ENCODE measurements around the gene ELL. TPM values are rescaled to one million over a fixed set of nuclear protein-coding genes. Genes with fewer than 3 reads are reported as not detected.

ELL gene
- total RNA-seq, 4 donors from 2014 or later = 9.1 to 35.1 (median 20.1) TPM

GRCh38 chr19:18503971-18504885 is 17.6 kb downstream of the ELL start:
- H3K9me3 ChIP-seq = no peaks in the 10 kb centered on the region
- peak in 1 of 2 donors; percentile 19 for TF ChIP-seq POLR2AphosphoS5 (IDR thresholded peaks at IDR 0.05)
- TF ChIP-seq EP300 (IDR thresholded peaks at IDR 0.05) = no peak
- TF ChIP-seq POLR2A (IDR thresholded peaks at IDR 0.05; ENCODE audit: low read depth) = no peak
- TF ChIP-seq CTCF (IDR thresholded peaks at IDR 0.05) = no peak
- peak overlapping the region; percentile 54 to 72 (median 62) for H3K27ac ChIP-seq (replicated peaks in 1 of 4)
- intact Hi-C loops (cut with DNase I) = no loop called here
- H3K27me3 ChIP-seq = no peaks in the 10 kb centered on the region
- peaks cover 100% of the 10 kb centered on the region in 4 donors for H3K4me1 ChIP-seq
- H3K4me3 ChIP-seq = no peak overlapping the region
- no peak for DNase-seq (ENCODE audit: extremely low spot score)
- H3K36me3 ChIP-seq = no peaks in the 10 kb centered on the region
- 64% methylated on average over 17 of the region's 20 CpGs for WGBS

GRCh38 chr19:18503337-18503970 is 18.4 kb downstream of the ELL start:
- Histone ChIP-seq H3K36me3 (no peaks in the 10 kb centered on the region), H3K27ac (replicated peaks in 1 of 4) (peak overlapping the region; percentile 54 to 72 (median 62)), H3K9me3 (no peaks in the 10 kb centered on the region), H3K4me3 (no peak overlapping the region), H3K4me1 (peaks cover 100% of the 10 kb centered on the region in 4 donors), H3K27me3 (no peaks in the 10 kb centered on the region)
- no peak for DNase-seq (ENCODE audit: extremely low spot score)
- TF ChIP-seq POLR2AphosphoS5 (IDR thresholded peaks at IDR 0.05) = no peak
- no peak for TF ChIP-seq CTCF (IDR thresholded peaks at IDR 0.05)
- no peak for TF ChIP-seq POLR2A (IDR thresholded peaks at IDR 0.05; ENCODE audit: low read depth)
- TF ChIP-seq EP300 (IDR thresholded peaks at IDR 0.05) = no peak
- intact Hi-C loops (cut with DNase I) = no loop called here
- 60% methylated on average over 7 of the region's 15 CpGs for WGBS

DNA sequence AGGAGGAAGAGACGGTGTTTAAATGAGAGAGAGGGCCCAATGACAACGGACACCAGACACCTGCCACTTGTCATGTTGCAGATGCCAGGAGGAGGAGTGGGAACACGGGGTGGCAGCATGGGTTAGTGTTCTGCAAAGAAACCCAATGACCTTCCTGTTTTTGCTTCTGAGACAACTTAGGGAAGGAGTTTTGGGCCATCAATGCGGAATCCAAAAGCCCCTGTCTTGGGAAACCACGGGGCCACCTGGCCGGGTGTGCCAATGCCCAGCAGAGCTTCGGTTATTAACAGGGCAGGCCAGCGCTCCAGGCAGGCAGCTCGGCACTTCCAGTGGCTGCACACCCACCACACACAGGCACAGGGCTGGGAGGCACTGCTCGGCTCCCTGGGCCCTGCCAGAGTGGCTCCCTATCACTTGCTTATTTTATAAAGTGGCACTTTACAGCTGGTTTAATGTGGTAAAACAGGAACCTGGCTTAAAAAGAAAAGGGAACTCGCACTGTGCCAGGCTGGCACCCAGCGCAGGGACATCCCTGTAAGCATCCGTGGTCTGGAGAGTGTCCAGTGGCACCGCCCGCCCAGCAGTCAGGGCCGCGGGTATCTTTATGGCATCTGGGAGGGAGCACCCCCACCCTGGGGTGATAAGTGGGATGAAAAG is 19.1 kb downstream of the ELL start:
- no peak for DNase-seq (ENCODE audit: extremely low spot score)
- Histone ChIP-seq H3K4me1 (peaks cover 99 to 100% (median 99%) of the 10 kb centered on the region in 4 donors), H3K9me3 (no peaks in the 10 kb centered on the region), H3K27ac (replicated peaks in 1 of 4) (peak overlapping the region; percentile 54 to 72 (median 62)), H3K4me3 (no peak overlapping the region), H3K27me3 (no peaks in the 10 kb centered on the region), H3K36me3 (no peaks in the 10 kb centered on the region)
- peak in 1 of 2 donors; percentile 12 for TF ChIP-seq POLR2AphosphoS5 (IDR thresholded peaks at IDR 0.05)
- no peak for TF ChIP-seq POLR2A (IDR thresholded peaks at IDR 0.05; ENCODE audit: low read depth)
- 79% methylated on average over 17 of the region's 17 CpGs for WGBS
- intact Hi-C loops (cut with DNase I) = no loop called here

- DNase-seq (ENCODE audit: extremely low spot score) = no peak
- peak overlapping the region; percentile 54 to 72 (median 62) for H3K27ac ChIP-seq (replicated peaks in 1 of 4)
- H3K4me1 ChIP-seq = peaks cover 96 to 100% (median 99%) of the 10 kb centered on the region in 4 donors
- H3K4me3 ChIP-seq = no peak overlapping the region
- intact Hi-C loops (cut with DNase I) = no loop called here
- H3K9me3 ChIP-seq = no peaks in the 10 kb centered on the region
- WGBS = 79% methylated on average over 6 of the region's 7 CpGs
- no peaks in the 10 kb centered on the region for H3K27me3 ChIP-seq
- TF ChIP-seq EP300 (IDR thresholded peaks at IDR 0.05) = no peak
- no peak for TF ChIP-seq CTCF (IDR thresholded peaks at IDR 0.05)
- no peak for TF ChIP-seq POLR2A (IDR thresholded peaks at IDR 0.05; ENCODE audit: low read depth)
- no peak for TF ChIP-seq POLR2AphosphoS5 (IDR thresholded peaks at IDR 0.05)
- no peaks in the 10 kb centered on the region for H3K36me3 ChIP-seq
These were observed 19.6 kb downstream of the ELL start for GRCh38 chr19:18502246-18502637.

DNA sequence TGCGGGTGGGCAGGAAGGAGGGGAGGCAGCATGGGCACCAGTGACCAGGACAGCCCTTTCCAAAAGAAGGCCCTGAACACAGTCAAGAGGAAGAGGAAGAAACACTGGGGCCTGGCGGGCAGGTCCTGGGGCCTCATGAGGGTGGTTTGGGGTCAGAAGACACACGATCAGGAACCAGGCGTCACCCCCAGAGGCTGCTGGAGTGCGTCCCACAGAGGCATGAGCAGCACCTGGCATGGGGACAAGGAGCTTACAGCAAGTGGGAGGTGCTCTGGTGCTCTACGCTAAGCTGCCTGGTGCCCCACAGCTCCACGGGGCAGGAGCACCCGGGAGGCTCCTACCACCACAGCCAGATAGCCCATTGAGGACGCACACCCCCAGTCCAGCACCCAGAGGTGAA is 20.0 kb downstream of the ELL start:
- intact Hi-C loops (cut with DNase I) = no loop called here
- H3K27me3 ChIP-seq = no peaks in the 10 kb centered on the region
- TF ChIP-seq POLR2A (IDR thresholded peaks at IDR 0.05; ENCODE audit: low read depth) (no peak), EP300 (IDR thresholded peaks at IDR 0.05) (no peak), CTCF (IDR thresholded peaks at IDR 0.05) (no peak), POLR2AphosphoS5 (IDR thresholded peaks at IDR 0.05) (peak; percentile 32 to 48)
- peak overlapping the region; percentile 54 to 72 (median 62) for H3K27ac ChIP-seq (replicated peaks in 1 of 4)
- H3K4me3 ChIP-seq = no peak overlapping the region
- no peak for DNase-seq (ENCODE audit: extremely low spot score)
- peaks cover 96 to 100% (median 99%) of the 10 kb centered on the region in 4 donors for H3K4me1 ChIP-seq
- no peaks in the 10 kb centered on the region for H3K9me3 ChIP-seq
- no peaks in the 10 kb centered on the region for H3K36me3 ChIP-seq
- 96% methylated on average over 4 of the region's 9 CpGs for WGBS
